HAP-1 (cell line): ENCODE results near the gene ZSCAN9.
A peak's percentile ranks its signal among the peaks of the same experiment; 100 is the strongest.

Source experiments
- DNase-seq, 2 experiments: peaks; one replicate each; pipeline ENCODE4 v3.0.0-alpha.2; 2016 to 2020; ENCODE audit warnings: low spot score in 2 of 2
- H3K27me3 ChIP-seq: fragments of 250-450 bp; sonication (Bioruptor Pico); 2 replicates; pipeline ENCODE4 v1.5.1; 2020; ENCODE audit warnings: low read depth, mild to moderate bottlenecking, moderate library complexity
- H3K36me3 ChIP-seq: fragments of 250-450 bp; sonication (Bioruptor Pico); replicated peaks from 2 replicates; pipeline ENCODE4 v1.5.1; 2020; ENCODE audit warnings: mild to moderate bottlenecking
- H3K4me1 ChIP-seq: fragments of 250-450 bp; sonication (Bioruptor Pico); 2 replicates; pipeline ENCODE4 v1.5.1; 2020; ENCODE audit warnings: mild to moderate bottlenecking
- H3K4me3 ChIP-seq: fragments of 250-450 bp; sonication (Bioruptor Pico); 2 replicates; pipeline ENCODE4 v1.5.1; 2020; ENCODE audit warnings: mild to moderate bottlenecking, moderate library complexity
- H3K9me3 ChIP-seq: fragments of 250-450 bp; sonication (Bioruptor Pico); 2 replicates; pipeline ENCODE4 v1.5.1; 2020; ENCODE audit warnings: mild to moderate bottlenecking, moderate library complexity
- in situ Hi-C: fragments of 300-500 bp; cut with MboI; formaldehyde crosslinking; loops from 3 replicates; pipeline ENCODE4 v1.14.3; 2020; ENCODE audit warnings: low sequenced_read_pairs, inconsistent platforms, mixed read lengths

ZSCAN9 gene

GRCh38 chr6:28211840-28212509 is 13.1 kb upstream of the ZSCAN9 start:
- Histone ChIP-seq H3K4me3 (peak overlapping the region; percentile 27), H3K27me3 (peaks cover 27% of the 10 kb centered on the region), H3K9me3 (no peaks in the 10 kb centered on the region), H3K36me3 (no peaks in the 10 kb centered on the region), H3K4me1 (no peaks in the 10 kb centered on the region)
- peak in 1 of 2 experiments; percentile 30 for DNase-seq
- in situ Hi-C loops = no loop called here

- Histone ChIP-seq H3K4me1 (no peaks in the 10 kb centered on the region), H3K4me3 (peak overlapping the region; percentile 27), H3K27me3 (peaks cover 20% of the 10 kb centered on the region), H3K9me3 (no peaks in the 10 kb centered on the region), H3K36me3 (no peaks in the 10 kb centered on the region)
- in situ Hi-C loops = no loop called here
- peak; percentile 82 to 86 for DNase-seq
Measured at GRCh38 chr6:28212510-28213212, 12.4 kb upstream of the ZSCAN9 start.

- in situ Hi-C loops = no loop called here
- H3K4me3 ChIP-seq = no peak overlapping the region; the same call in 1 of the 2 replicates
- peaks cover 15% of the 10 kb centered on the region for H3K27me3 ChIP-seq
- H3K36me3 ChIP-seq = no peaks in the 10 kb centered on the region
- no peaks in the 10 kb centered on the region for H3K4me1 ChIP-seq
- no peaks in the 10 kb centered on the region for H3K9me3 ChIP-seq
- no peak for DNase-seq
Measured at GRCh38 chr6:28213213-28213523, 11.9 kb upstream of the ZSCAN9 start.

GRCh38 chr6:28215425-28215824 is 9.7 kb upstream of the ZSCAN9 start:
- peaks cover 2% of the 10 kb centered on the region; the same call in 1 of the 2 replicates for H3K4me1 ChIP-seq
- no peaks in the 10 kb centered on the region for H3K27me3 ChIP-seq
- peak in 1 of 2 experiments; percentile 11 for DNase-seq
- H3K4me3 ChIP-seq = no peak overlapping the region
- no peaks in the 10 kb centered on the region for H3K36me3 ChIP-seq
- H3K9me3 ChIP-seq = no peaks in the 10 kb centered on the region
- in situ Hi-C loops = no loop called here

- Histone ChIP-seq H3K4me3 (no peak overlapping the region), H3K27me3 (no peaks in the 10 kb centered on the region), H3K4me1 (peaks cover 2% of the 10 kb centered on the region; the same call in 1 of the 2 replicates), H3K36me3 (no peaks in the 10 kb centered on the region), H3K9me3 (no peaks in the 10 kb centered on the region)
- no peak for DNase-seq
- in situ Hi-C loops = no loop called here
Measured at GRCh38 chr6:28217890-28218289, 7.2 kb upstream of the ZSCAN9 start.

- Histone ChIP-seq H3K9me3 (no peaks in the 10 kb centered on the region), H3K27me3 (no peaks in the 10 kb centered on the region), H3K4me3 (peak overlapping the region; percentile 42), H3K36me3 (no peaks in the 10 kb centered on the region), H3K4me1 (peaks cover 2% of the 10 kb centered on the region; the same call in 1 of the 2 replicates)
- in situ Hi-C loops = no loop called here
- peak in 1 of 2 experiments; percentile 78 for DNase-seq
Measured at GRCh38 chr6:28218312-28219248, 6.5 kb upstream of the ZSCAN9 start.

- in situ Hi-C loops = no loop called here
- Histone ChIP-seq H3K9me3 (no peaks in the 10 kb centered on the region), H3K4me1 (peaks cover 6% of the 10 kb centered on the region), H3K36me3 (no peaks in the 10 kb centered on the region), H3K27me3 (no peaks in the 10 kb centered on the region), H3K4me3 (no peak overlapping the region)
- DNase-seq = no peak
Measured at GRCh38 chr6:28220257-28221133, 4.6 kb upstream of the ZSCAN9 start.

GRCh38 chr6:28224131-28225055 is 682 bp upstream of the ZSCAN9 start:
- Histone ChIP-seq H3K27me3 (no peaks in the 10 kb centered on the region), H3K9me3 (no peaks in the 10 kb centered on the region), H3K4me3 (peak overlapping the region; percentile 65), H3K36me3 (peaks cover 20% of the 10 kb centered on the region), H3K4me1 (peaks cover 9% of the 10 kb centered on the region)
- in situ Hi-C loops = no loop called here
- no peak for DNase-seq

- peaks cover 34% of the 10 kb centered on the region for H3K36me3 ChIP-seq
- no peaks in the 10 kb centered on the region for H3K27me3 ChIP-seq
- DNase-seq = no peak
- H3K9me3 ChIP-seq = no peaks in the 10 kb centered on the region
- H3K4me3 ChIP-seq = no peak overlapping the region
- in situ Hi-C loops = no loop called here
- peaks cover 9% of the 10 kb centered on the region for H3K4me1 ChIP-seq
Measured at GRCh38 chr6:28226460-28226859, 1.4 kb downstream of the ZSCAN9 start.

GRCh38 chr6:28232785-28233184 is 7.7 kb downstream of the ZSCAN9 start:
- DNase-seq = no peak

GRCh38 chr6:28235912-28236452 is 10.9 kb downstream of the ZSCAN9 start:
- H3K36me3 ChIP-seq = peaks cover 16% of the 10 kb centered on the region
- no peaks in the 10 kb centered on the region for H3K27me3 ChIP-seq
- no peaks in the 10 kb centered on the region for H3K4me1 ChIP-seq
- no peak for DNase-seq
- in situ Hi-C loops = no loop called here
- no peak overlapping the region for H3K4me3 ChIP-seq
- H3K9me3 ChIP-seq = no peaks in the 10 kb centered on the region

More at GRCh38 chr6:28232785-28233184, 7.7 kb downstream of the ZSCAN9 start:
- in situ Hi-C loops = no loop called here
- peaks cover 43% of the 10 kb centered on the region for H3K36me3 ChIP-seq
- no peaks in the 10 kb centered on the region for H3K9me3 ChIP-seq
- H3K4me1 ChIP-seq = no peaks in the 10 kb centered on the region
- H3K27me3 ChIP-seq = no peaks in the 10 kb centered on the region
- H3K4me3 ChIP-seq = no peak overlapping the region

GRCh38 chr6:28239636-28240035 is 14.6 kb downstream of the ZSCAN9 start:
- in situ Hi-C loops = no loop called here
- Histone ChIP-seq H3K36me3 (peaks cover 6% of the 10 kb centered on the region; the same call in 1 of the 2 replicates), H3K27me3 (no peaks in the 10 kb centered on the region), H3K9me3 (no peaks in the 10 kb centered on the region), H3K4me1 (no peaks in the 10 kb centered on the region), H3K4me3 (no peak overlapping the region)
- no peak for DNase-seq
